ENCODE data around the gene SFR1. TPM values are rescaled to one million over a fixed set of nuclear protein-coding genes. Genes with fewer than 3 reads are reported as not detected.

Gene SFR1
- polyA plus RNA-seq, 3 donors: 6.4 to 18.1 (median 16.9) TPM

DNA sequence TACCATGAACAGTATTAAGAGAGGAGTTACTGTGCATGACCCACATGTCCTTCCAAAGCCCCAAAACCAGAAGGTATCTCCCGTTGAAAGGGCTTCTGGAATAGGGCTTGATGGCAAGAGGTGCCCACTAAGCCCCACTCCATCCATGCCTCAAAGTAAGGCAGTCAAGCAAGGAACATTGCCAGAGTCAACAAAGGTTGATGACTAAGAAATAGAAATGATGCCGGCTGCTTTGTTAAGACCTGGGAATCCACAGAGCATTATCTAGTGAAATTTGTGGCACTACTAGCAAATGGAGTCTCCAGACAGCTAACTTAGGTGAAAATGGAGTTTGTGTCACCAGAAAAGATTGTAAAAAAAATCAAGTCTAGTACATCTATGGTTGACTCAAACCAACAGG, 6.2 kb downstream of the SFR1 start:
- H3K79me2 ChIP-seq (ENCODE audit: insufficient read depth, low read length): peaks cover 6% of the 10 kb centered on the region
- TF ChIP-seq, protein P1, sequence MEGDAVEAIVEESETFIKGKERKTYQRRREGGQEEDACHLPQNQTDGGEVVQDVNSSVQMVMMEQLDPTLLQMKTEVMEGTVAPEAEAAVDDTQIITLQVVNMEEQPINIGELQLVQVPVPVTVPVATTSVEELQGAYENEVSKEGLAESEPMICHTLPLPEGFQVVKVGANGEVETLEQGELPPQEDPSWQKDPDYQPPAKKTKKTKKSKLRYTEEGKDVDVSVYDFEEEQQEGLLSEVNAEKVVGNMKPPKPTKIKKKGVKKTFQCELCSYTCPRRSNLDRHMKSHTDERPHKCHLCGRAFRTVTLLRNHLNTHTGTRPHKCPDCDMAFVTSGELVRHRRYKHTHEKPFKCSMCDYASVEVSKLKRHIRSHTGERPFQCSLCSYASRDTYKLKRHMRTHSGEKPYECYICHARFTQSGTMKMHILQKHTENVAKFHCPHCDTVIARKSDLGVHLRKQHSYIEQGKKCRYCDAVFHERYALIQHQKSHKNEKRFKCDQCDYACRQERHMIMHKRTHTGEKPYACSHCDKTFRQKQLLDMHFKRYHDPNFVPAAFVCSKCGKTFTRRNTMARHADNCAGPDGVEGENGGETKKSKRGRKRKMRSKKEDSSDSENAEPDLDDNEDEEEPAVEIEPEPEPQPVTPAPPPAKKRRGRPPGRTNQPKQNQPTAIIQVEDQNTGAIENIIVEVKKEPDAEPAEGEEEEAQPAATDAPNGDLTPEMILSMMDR (IDR thresholded peaks at IDR 0.05): no peak

DNA sequence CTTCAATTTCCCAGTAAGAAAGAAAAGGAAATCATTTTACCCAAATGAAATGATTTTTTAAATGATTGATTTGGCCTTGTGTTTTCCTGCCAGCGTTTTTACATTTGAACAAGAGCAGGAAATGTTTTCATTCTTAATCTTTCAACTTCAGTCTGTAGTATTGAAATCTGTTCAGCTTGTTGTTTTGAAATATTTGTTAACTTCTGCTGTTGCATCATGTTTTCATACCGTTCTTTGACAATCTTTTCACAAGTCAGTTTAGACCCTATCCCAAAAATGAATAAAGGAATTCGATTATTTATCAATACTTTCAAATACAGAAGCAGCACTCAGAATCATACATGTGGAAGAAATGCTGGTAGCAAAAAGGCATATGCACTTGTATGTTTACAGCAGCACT, 8.1 kb downstream of the SFR1 start:
- Histone ChIP-seq H3K27me3 (ENCODE audit: control insufficient read depth in 2 of 2, insufficient read depth in 2 of 2, low read length in 2 of 2) (no peaks in the 10 kb centered on the region), H3K9me3 (replicated peaks in 1 of 2; ENCODE audit: control insufficient read depth in 1 of 2, insufficient read depth in 1 of 2, low read length in 2 of 2) (no peaks in the 10 kb centered on the region), H3K27ac (ENCODE audit: low read depth in 1 of 2, low read length in 2 of 2) (no peak overlapping the region), H3K4me2 (replicated peaks; ENCODE audit: extremely low read depth, low read length, poor library complexity, severe bottlenecking) (no peak overlapping the region), H3K36me3 (replicated peaks in 1 of 2; ENCODE audit: control insufficient read depth in 1 of 2, insufficient read depth in 2 of 2, low read length in 2 of 2) (peaks cover 5 to 17% of the 10 kb centered on the region in 2 donors), H3K4me1 (ENCODE audit: control insufficient read depth in 1 of 2, insufficient read depth in 2 of 2, low read length in 2 of 2) (no peaks in the 10 kb centered on the region), H2AFZ (ENCODE audit: insufficient read depth, low read depth, low read length, poor library complexity, severe bottlenecking) (no peak overlapping the region), H3K4me3 (replicated peaks in 1 of 3; ENCODE audit: low read depth in 2 of 3, low read length in 3 of 3) (no peak overlapping the region), H4K20me1 (ENCODE audit: insufficient read depth, low read length) (no peaks in the 10 kb centered on the region), H3K9ac (ENCODE audit: insufficient read depth, low read length, poor library complexity, severe bottlenecking) (no peak overlapping the region), H3K79me2 (ENCODE audit: insufficient read depth, low read length) (no peaks in the 10 kb centered on the region)
- Mint-ChIP-seq H3K4me3 (no peak overlapping the region), H3K27me3 (ENCODE audit: low read depth in 3 of 3) (peaks cover 0 to 7% (median 4%) of the 10 kb centered on the region in 3 donors), H3K9me3 (no peaks in the 10 kb centered on the region), H3K4me1 (peaks cover 5% of the 10 kb centered on the region), H3K36me3 (peaks cover 11 to 14% of the 10 kb centered on the region in 2 donors), H3K27ac (no peak overlapping the region)
- no peak for DNase-seq
- TF ChIP-seq, protein P1 (IDR thresholded peaks at IDR 0.05): no peak
- WGBS (ENCODE audit: insufficient coverage): no CpG with 5 or more reads among the region's 3 CpGs
- intact Hi-C loops (cut with micrococcal nuclease): loop anchor here in 1 of 2 donors (10.0 kb wide), 1 partner anchor 55 kb away; no protein-coding TSS in a partner anchor

More for the DNA sequence above, 6.2 kb downstream of the SFR1 start:
- no CpG with 5 or more reads among the region's 2 CpGs for WGBS (ENCODE audit: insufficient coverage)
- DNase-seq: no peak
- Histone ChIP-seq H3K4me3 (replicated peaks in 1 of 3; ENCODE audit: low read depth in 2 of 3, low read length in 3 of 3) (no peak overlapping the region), H4K20me1 (ENCODE audit: insufficient read depth, low read length) (no peaks in the 10 kb centered on the region), H3K27me3 (ENCODE audit: control insufficient read depth in 2 of 2, insufficient read depth in 2 of 2, low read length in 2 of 2) (no peaks in the 10 kb centered on the region), H3K9me3 (replicated peaks in 1 of 2; ENCODE audit: control insufficient read depth in 1 of 2, insufficient read depth in 1 of 2, low read length in 2 of 2) (no peaks in the 10 kb centered on the region), H3K4me2 (replicated peaks; ENCODE audit: extremely low read depth, low read length, poor library complexity, severe bottlenecking) (no peak overlapping the region), H3K36me3 (replicated peaks in 1 of 2; ENCODE audit: control insufficient read depth in 1 of 2, insufficient read depth in 2 of 2, low read length in 2 of 2) (peaks cover 5 to 18% of the 10 kb centered on the region in 2 donors), H3K27ac (ENCODE audit: low read depth in 1 of 2, low read length in 2 of 2) (no peak overlapping the region), H2AFZ (ENCODE audit: insufficient read depth, low read depth, low read length, poor library complexity, severe bottlenecking) (no peak overlapping the region), H3K4me1 (ENCODE audit: control insufficient read depth in 1 of 2, insufficient read depth in 2 of 2, low read length in 2 of 2) (no peaks in the 10 kb centered on the region), H3K9ac (ENCODE audit: insufficient read depth, low read length, poor library complexity, severe bottlenecking) (no peak overlapping the region)
- Mint-ChIP-seq H3K36me3 (peaks cover 13 to 20% of the 10 kb centered on the region in 2 donors), H3K27me3 (ENCODE audit: low read depth in 3 of 3) (peaks cover 0 to 4% (median 1%) of the 10 kb centered on the region in 3 donors), H3K4me1 (peaks cover 7% of the 10 kb centered on the region), H3K4me3 (no peak overlapping the region), H3K9me3 (no peaks in the 10 kb centered on the region), H3K27ac (no peak overlapping the region)
- intact Hi-C loops (cut with micrococcal nuclease): loop anchor here in 1 of 2 donors (10.0 kb wide), 2 partner anchors 163 to 213 kb away; partner anchors contain the start of genes SLK and STN1
